BE2C (cell line): ENCODE measurements around the gene COX14.

Experiments used
- DNase-seq: peaks from one replicate; pipeline ENCODE4 v3.0.0-alpha.2; 2020
- H3K27me3 ChIP-seq: fragments of 250-450 bp; sonication (Bioruptor Pico); 2 replicates; pipeline ENCODE4 v1.5.1; 2020; ENCODE audit warnings: mild to moderate bottlenecking
- H3K36me3 ChIP-seq: fragments of 250-450 bp; sonication (Bioruptor Pico); 2 replicates; pipeline ENCODE4 v1.5.1; 2020; ENCODE audit warnings: mild to moderate bottlenecking
- H3K4me1 ChIP-seq: fragments of 250-450 bp; sonication (Bioruptor Pico); 2 replicates; pipeline ENCODE4 v1.5.1; 2020
- H3K4me3 ChIP-seq: 2 replicates; pipeline ENCODE4 v1.5.1; 2011; ENCODE audit warnings: low read depth, low read length
- H3K9me3 ChIP-seq: fragments of 250-450 bp; sonication (Bioruptor Pico); 2 replicates; pipeline ENCODE4 v1.5.1; 2020
- TF ChIP-seq, protein P1 (sequence below): IDR thresholded peaks from 2 replicates; pipeline ENCODE4 v1.5.1; 2012; ENCODE audit warnings: mild to moderate bottlenecking, low read depth, low read length

COX14 gene

GRCh38 chr12:50109319-50109718 is 2.7 kb upstream of the COX14 start:
- TF ChIP-seq, protein P1, sequence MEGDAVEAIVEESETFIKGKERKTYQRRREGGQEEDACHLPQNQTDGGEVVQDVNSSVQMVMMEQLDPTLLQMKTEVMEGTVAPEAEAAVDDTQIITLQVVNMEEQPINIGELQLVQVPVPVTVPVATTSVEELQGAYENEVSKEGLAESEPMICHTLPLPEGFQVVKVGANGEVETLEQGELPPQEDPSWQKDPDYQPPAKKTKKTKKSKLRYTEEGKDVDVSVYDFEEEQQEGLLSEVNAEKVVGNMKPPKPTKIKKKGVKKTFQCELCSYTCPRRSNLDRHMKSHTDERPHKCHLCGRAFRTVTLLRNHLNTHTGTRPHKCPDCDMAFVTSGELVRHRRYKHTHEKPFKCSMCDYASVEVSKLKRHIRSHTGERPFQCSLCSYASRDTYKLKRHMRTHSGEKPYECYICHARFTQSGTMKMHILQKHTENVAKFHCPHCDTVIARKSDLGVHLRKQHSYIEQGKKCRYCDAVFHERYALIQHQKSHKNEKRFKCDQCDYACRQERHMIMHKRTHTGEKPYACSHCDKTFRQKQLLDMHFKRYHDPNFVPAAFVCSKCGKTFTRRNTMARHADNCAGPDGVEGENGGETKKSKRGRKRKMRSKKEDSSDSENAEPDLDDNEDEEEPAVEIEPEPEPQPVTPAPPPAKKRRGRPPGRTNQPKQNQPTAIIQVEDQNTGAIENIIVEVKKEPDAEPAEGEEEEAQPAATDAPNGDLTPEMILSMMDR, result no peak
- H3K4me1 ChIP-seq, result peaks cover 11% of the 10 kb centered on the region

GRCh38 chr12:50110127-50110761 is 1.8 kb upstream of the COX14 start:
- no peak for DNase-seq
- Histone ChIP-seq H3K4me1 (peaks cover 11% of the 10 kb centered on the region), H3K9me3 (no peaks in the 10 kb centered on the region), H3K27me3 (no peaks in the 10 kb centered on the region), H3K4me3 (no peak overlapping the region), H3K36me3 (no peaks in the 10 kb centered on the region)
- TF ChIP-seq, protein P1, result no peak

More at GRCh38 chr12:50109319-50109718, 2.7 kb upstream of the COX14 start:
- Histone ChIP-seq H3K36me3 (no peaks in the 10 kb centered on the region), H3K4me3 (no peak overlapping the region), H3K27me3 (no peaks in the 10 kb centered on the region), H3K9me3 (no peaks in the 10 kb centered on the region)
- no peak for DNase-seq

GRCh38 chr12:50110762-50111351 is 1.2 kb upstream of the COX14 start:
- H3K4me3 ChIP-seq, result peak overlapping the region; percentile 55
- H3K4me1 ChIP-seq, result peaks cover 11% of the 10 kb centered on the region
- peaks cover 3% of the 10 kb centered on the region; the same call in 1 of the 2 replicates for H3K36me3 ChIP-seq
- no peaks in the 10 kb centered on the region for H3K9me3 ChIP-seq
- DNase-seq, result peak; percentile 36
- TF ChIP-seq, protein P1, result no peak
- no peaks in the 10 kb centered on the region for H3K27me3 ChIP-seq

- H3K27me3 ChIP-seq, result no peaks in the 10 kb centered on the region
- TF ChIP-seq, protein P1, result no peak
- H3K36me3 ChIP-seq, result peaks cover 4% of the 10 kb centered on the region; the same call in 1 of the 2 replicates
- no peaks in the 10 kb centered on the region for H3K9me3 ChIP-seq
- DNase-seq, result no peak
- peaks cover 11% of the 10 kb centered on the region for H3K4me1 ChIP-seq
- peak overlapping the region; percentile 55 for H3K4me3 ChIP-seq
These were observed 692 bp upstream of the COX14 start for GRCh38 chr12:50111395-50111692.

DNA sequence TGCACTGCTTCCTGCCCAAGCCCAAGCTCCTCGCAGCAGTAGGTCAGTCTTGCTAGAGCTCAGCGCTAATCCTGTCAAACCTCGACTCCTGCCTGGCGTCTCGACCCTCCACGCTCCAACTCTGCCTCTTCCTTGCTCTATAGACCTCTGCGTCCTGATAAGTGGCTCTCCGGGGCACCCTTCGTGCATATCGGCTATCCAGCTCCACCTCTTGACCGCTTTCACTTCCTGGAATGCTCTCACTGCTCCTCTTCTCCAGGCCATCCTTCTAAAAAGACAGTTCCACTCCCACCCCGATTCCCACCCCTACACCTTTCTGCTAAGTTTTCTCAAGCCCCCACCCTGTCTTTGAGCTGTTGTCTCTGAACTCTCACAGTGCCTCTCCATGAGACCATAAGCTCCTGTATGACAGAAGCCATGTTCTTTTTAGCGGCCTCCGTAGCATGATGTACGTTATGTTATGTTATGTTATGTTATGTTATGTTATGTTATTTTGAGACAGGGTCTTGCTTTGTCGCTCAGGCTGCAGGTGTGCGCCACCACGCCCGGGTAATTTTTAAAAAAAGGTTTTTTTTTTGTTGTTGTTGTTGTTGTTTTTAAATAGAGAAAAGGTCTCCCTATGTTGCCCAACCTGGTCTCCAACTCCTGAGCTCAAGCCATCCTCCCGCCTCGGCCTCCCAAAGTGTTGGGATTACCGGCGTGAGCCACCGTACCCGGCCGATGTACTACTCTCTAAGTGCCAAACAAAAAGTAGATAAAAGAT is 601 bp downstream of the COX14 start:
- TF ChIP-seq, protein P1, result no peak
- Histone ChIP-seq H3K4me1 (peaks cover 11% of the 10 kb centered on the region), H3K36me3 (peaks cover 4% of the 10 kb centered on the region; the same call in 1 of the 2 replicates), H3K4me3 (peak overlapping the region; percentile 93), H3K9me3 (no peaks in the 10 kb centered on the region), H3K27me3 (no peaks in the 10 kb centered on the region)
- DNase-seq, result no peak
